GM18517 (cell line): Measurements from ENCODE around the gene TNFRSF11A.

Experiments
- ATAC-seq: cut with Tn5 transposase; IDR thresholded peaks from one replicate; pipeline ENCODE4 v1.9.1; 2021; ENCODE audit warnings: mild to moderate bottlenecking, moderate library complexity; ENCODE audit not compliant: unreplicated experiment

Gene TNFRSF11A

DNA sequence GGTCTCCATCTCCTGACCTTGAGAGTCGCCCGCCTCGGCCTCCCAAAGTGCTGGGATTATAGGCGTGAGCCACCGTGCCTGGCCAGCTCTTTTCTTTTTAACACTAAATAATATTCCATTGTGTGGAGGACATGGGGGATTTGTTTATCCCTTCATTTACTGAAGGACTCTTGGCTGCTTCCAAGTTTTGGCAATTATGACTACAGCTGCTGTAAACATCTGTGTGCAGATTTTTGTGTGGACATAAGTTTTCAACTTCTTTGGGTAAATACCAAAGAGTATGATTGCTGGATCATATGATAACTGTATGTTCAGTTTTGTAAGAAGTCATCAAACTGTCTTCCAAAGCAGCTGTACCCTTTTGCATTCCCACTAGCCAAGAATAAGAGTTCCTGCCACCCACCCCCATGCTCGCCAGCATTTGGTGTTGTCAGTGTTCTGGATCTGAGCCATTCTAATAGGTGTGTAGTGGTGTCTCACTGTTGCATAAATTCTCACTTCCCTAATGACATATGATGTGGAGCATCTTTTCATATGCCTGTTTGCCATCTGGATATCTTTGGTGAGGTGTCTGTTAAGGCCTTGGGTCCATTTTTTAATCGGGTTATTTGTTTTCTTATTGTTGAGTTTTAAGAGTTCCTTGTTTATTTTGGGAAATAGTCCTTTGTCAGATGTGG is 52.2 kb downstream of the TNFRSF11A start:
- ATAC-seq: no peak

DNA sequence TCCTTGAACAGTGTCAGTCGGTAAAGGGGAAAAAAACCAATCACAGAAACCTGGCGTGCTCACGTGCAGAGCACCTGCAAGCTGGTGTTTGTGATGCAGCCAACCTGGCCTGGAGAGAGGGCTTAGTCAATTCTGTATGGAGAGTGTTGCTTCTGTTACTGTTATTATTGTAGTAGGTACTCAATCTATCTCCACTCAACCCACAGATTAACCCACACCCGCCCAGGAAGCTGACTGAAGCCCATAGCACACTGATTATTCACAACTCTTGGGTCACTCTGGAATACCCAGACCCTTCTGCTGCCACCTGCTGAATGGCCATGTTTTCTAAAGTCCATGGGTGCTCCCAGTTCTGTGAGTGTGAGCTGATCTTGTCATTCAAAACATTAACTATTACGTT is 53.9 kb downstream of the TNFRSF11A start:
- ATAC-seq: no peak

DNA sequence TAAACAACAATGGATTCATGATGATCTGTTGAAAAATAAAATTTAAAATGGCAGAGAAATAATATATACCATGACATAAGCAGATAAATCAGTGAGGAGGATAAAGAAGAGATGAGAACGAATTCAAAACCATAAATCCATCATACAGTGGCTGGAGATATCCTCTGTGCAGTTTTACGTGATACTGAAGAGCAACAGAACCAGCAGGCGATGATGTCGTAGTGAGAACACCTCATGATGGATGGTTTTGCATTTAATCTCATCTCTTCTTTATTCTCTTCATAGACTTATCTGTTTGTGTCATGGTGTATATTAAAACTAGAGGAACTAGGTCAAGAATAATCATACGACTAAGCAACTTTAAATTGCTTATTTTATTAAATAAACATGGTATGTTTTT is 56.3 kb downstream of the TNFRSF11A start:
- ATAC-seq: no peak

DNA sequence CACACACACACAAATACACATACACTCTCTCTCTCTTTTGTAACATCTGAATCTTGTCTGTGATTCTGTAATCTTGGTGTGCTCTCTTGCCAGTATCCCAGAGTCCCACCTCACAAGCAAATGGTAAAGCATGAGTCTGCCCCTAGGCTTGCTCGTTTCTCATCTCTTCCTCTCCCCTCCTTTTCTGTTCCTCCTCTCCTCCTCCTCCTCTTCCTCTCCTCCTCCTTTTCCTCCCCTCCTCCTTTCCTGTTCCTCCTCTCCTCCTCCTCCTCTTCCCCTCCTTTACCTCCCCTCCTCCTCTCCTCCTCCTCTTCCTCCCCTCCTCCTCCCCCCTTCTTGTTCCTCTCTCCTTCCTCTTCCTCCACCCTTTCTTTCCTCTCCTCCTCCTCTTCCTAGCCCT is 59.0 kb downstream of the TNFRSF11A start:
- ATAC-seq: no peak

DNA sequence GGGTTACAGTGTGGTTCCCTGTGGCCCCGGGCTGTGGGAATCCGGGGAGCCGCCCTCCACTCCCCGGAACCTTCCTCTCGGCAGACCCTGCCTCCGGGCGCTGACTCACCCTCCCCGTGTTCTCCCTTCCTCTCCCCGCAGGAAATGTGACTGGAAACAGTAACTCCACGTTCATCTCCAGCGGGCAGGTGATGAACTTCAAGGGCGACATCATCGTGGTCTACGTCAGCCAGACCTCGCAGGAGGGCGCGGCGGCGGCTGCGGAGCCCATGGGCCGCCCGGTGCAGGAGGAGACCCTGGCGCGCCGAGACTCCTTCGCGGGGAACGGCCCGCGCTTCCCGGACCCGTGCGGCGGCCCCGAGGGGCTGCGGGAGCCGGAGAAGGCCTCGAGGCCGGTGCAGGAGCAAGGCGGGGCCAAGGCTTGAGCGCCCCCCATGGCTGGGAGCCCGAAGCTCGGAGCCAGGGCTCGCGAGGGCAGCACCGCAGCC is 59.5 kb downstream of the TNFRSF11A start:
- ATAC-seq: no peak

DNA sequence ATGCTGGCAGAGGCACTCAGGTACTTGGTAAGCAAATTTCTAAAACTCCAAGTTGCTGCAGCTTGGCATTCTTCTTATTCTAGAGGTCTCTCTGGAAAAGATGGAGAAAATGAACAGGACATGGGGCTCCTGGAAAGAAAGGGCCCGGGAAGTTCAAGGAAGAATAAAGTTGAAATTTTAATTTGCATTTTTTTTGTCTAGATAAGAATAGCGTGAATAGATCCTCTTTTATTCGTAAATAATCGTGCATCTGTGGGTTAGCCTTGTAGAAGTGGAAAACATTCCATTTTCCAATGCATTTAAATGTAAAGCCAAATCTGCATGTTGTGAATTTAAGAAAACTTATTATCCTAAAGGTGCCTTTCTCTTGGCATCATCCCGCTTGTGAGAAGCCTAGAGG is 61.0 kb downstream of the TNFRSF11A start:
- ATAC-seq: no peak

DNA sequence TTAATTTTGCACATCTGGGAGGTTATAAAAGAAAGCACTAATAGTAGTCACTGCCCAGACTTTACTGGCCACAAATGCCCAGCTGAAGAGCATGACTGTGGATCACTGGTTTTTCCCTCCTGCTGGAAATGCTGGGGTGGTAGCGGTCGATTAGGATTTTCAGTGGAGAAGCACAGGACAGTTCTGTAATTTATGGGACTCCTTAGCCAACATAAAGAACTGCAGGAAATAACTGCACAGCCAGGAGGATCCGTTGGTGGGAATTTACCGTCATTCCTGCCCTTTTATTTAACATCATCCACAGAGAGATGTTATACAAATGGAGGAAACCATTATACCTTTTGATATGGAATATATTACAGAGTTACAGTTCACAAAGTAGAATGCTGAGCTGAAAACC is 61.5 kb downstream of the TNFRSF11A start:
- no peak for ATAC-seq

DNA sequence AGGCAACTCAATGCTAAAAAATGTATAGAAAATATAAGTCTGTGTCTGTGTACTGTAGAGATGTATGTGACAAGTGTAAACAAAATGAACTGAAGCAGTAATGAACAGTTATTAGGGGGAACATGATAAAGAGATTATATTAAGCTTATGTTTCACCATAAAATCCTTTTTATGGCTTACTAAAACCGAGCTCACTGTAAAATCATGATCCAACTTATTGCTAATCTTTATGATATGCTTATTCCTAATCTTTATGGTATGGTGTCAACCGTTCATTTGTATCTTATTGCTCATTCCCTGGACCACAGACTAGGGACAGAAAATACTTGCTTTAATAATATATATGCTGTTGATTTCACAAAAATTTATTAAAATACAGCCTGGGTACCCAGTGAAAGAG is 62.1 kb downstream of the TNFRSF11A start:
- ATAC-seq: no peak

DNA sequence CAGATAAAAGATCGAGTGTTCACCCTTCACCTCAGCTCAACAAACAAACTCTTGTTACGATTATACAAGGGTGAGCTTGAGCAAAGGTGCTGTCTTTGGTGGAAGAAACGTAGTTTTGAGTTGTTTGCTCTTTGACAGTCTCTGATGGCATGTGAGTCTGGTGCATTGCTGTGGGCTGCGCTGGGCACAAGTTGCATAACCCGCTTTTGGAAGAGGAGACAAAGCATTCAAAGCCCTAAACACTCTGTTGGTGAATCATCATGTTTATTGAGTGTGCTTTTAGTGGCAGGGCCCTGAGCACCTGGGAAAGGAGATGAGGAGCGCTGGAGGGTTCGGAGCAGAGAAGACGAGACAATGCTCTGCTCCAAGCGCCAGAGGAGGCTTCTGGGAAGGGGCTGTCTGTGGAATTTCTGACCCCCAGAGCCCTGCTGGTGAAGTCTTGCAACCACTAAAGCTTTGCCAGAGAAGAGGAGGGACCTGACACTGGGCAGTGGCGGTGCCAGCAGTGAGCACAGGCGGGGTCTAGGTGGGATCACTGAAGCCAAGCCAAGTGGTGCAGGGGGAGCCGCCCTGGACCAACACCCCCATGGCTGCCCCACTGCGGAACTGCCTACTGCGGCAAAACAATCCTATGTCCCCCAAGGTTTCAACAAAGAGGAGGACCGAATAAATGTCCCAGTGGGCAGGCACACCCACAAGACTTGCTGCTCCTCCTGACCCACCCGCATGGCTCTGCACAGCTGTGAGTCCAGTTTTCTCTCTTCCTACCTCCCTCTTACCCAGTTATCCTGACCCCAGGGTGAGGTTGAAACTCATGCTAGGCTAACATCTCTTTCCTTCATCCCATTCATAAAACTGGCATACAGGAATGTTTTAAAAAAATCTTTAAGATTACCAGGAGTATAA is 64.0 kb downstream of the TNFRSF11A start:
- ATAC-seq: no peak

DNA sequence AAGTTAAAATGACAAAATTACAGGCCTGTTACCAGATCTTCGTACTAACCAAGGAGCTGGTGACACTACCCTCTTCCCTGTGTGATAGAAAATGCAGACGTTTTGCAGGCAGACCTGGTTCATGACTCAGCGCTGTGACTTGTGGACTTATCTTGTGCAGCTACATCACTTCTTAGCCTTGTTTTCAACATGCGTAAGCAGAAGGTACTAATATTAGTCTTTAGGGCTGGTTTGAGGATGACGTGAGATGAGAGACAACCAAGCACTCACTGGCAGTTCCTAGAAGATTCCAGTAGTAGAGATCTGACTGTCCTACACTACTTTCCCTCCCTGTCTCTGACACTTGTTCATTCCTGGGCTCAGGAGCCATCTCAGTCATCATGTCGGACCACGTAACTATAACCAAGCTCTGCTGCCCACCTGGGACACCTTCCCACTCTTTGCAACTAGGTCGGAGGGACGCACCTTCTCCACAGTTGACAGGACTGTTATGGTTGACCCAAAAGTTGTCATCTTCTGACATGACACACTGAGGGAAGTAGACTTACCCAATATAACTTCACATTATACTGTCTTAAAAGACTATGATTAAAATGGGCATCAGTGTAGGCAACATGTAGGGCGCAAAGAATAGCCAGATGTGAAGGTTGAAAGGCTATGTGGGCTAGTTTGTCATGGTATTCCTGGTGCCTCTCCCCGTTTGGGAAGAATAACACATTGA is 64.8 kb downstream of the TNFRSF11A start:
- ATAC-seq: no peak

DNA sequence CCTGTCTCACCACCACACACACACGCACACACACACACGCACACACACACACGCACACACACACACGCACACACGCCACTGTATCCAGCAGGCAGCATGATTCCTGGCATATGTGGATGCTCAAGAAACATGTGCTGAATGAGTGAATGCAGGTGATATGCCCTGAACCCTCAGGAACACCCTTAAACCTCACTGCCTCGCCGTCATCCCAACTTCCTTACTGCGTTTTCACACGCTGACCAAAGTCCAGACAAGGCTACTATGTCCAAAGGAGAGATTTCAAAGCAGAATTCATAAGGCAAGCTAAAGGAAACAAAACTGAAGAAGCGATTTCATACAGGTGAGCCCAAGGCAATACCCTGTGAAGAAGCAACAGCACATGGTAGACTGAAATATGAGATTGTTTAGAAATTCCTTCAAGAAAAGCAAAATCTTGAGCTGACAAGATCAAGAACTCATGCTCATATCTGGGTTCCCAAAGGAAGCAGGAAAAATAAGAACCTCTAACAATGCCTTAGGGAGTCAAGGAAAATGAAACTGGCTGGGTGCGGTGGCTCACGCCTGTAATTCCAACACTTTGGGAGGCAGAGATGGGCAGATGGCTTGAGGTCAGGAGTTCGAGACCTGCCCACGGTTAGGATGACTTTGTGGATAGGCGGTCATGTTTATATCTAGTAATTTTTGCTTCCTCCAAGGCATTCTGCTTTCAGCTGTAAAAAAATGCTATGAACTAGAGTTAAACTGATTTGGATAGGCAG is 69.1 kb downstream of the TNFRSF11A start:
- no peak for ATAC-seq

DNA sequence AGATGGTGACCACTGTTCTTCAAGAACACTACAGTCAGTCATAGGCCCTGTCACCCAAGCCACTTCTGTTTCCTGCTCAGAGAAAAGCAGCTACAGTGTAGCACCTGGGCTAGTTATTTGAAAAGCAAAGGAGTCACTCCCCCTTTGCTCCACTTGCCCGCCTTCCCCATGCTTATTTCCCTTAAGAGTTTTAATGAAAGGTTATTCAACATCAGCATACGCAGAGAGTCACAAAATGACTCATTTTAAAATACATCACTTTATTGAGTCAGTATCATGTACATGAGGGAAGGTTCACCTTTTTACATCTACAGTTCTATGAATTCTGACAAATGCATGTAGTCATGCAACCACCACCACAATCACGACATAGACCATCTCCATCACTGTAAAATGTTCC is 71.3 kb downstream of the TNFRSF11A start:
- no peak for ATAC-seq

DNA sequence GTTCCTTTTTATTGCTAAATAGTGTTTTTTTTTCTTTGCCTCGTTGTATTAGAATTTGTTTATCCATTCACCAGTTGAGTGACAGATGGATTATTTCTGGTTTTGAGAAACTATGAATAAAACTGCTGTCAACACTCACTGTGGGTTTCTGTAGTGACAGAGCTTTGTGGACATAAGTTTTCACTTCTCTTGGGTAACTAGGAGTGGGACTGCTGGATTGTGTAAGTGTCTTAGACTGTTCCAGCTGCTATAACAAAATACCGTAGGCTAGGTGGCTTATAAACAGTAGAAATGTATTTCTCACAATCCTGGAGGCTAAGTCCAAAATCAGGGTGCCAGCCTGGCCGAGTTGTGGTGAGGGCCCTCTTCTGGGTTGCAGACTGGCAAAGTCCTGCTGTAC is 71.9 kb downstream of the TNFRSF11A start:
- ATAC-seq: no peak

DNA sequence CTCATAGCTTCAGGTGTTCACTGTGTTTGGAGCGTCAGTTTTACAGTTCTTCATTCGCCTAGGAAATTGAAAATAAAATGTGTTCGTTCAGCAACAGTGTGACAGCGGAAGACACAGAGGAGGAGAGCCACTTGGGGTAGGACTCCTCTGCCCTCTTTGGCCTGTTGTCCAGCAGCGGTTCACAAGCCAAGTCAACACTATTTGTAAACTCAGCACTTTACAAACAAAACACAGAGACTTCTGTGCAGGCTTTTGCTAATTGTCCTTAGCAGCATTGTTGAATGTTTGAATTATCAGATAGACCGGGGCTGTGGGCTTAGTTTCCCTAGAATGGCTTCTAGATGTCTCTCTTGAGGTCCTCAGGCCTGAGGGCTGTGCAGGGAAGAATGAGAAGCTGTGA is 73.2 kb downstream of the TNFRSF11A start:
- no peak for ATAC-seq

DNA sequence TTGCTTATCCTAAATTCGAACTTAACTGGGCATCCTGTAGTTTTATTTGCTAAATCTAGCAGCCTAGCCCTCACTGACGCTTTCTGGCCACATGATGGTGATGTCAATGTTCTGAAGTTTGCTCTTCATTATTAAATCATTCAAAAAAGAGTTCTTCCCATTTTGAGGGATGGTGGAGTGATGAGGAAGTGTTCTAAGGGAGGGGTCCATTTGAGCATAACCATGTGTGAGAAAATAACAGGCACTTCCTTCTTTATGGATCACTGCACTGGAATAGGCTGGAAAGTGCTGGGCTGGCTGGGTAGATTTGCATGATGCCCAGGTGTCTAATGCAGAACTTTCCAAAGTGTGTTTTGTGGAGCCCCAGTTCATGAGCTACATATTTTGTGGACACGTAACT is 74.2 kb downstream of the TNFRSF11A start:
- ATAC-seq: no peak

DNA sequence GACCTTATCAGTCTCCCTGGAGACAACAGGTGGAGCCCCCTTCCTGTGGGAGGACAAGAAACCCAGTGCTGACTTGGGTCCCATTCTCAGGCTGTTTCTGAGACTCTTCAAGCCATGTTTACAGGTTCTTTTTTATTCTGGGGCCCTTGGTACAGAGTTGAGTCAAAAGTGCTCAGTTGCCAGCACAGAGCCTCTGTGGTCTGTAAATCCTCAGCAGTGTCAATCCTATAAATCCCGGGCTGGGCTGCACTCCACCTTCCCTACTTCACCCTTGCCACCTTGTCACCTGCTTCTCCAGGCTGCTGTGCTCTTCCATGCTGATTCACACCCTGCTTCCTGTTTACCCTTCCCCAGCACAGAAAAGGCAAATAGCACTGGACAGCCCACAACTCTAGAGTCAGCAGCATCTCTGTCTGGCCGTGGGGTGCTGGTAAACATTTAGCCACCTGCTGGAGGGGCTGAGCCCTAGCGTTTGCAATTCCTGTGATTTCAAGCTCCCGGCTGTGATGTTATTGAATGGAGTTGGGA is 74.7 kb downstream of the TNFRSF11A start:
- no peak for ATAC-seq

DNA sequence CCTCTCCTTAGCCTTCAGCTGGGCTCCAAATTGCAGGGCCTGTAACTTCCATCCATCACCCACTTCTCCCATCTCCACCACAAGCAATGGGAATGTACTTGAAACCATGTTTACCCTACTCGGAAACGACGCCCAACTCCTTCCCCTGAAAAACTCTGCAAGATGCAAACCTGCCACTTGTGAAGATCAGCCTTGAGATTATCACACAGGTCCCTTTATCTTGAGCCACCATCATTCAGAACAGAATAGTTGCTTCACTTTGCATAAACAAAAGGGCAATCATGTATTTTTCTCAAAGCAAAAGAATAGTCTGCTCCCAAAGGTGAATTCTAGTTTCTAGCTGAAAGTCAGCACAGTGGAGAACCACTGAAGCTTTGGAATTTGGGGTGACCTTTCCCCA is 75.8 kb downstream of the TNFRSF11A start:
- no peak for ATAC-seq

DNA sequence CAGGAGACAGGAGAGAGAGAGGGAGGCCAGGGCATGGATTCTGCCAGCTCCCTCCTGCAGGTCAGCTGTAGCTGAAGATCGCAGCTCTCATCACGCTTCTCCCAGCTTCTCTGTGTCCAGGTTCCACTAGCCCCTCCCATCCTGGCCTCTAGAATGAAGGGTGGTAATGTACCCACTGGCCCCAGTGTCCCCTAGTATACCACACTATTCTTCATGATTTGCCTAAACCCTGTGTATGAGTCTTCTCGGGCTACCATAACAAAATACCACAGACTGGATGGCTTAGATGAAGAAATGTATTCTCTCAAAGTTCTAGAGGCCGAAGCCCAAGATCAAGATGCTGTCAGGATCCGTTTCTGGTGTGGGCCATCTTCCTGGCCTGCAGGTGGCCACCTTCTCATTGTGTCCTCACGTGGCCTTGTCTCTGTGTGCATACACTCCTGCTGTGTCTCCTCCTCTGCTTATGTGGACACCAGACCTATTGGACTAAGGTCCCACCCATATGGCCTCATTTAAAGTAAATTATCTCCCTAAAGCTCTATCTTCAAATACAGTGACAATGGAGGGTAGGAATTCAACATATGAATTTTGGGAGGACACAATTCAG is 77.3 kb downstream of the TNFRSF11A start:
- no peak for ATAC-seq

DNA sequence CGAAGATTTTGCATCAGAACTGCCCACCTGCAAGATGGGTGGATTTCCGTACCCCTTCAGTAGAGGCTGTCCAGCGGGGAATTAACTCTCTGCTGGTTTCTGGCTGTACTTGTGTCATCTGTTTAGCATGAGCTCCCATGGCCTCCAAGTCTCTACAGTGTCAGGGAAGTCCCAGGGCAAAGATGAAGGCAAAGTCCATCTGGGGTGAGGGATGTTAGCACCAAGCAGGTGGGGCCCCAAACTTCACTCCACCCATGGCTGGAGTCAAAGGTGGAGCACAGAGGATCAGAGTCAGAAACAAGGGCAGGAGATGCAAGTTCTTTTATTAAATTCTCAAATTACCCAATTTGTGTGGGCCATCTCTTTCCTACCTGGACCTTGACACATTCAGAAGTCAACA is 78.0 kb downstream of the TNFRSF11A start:
- no peak for ATAC-seq

DNA sequence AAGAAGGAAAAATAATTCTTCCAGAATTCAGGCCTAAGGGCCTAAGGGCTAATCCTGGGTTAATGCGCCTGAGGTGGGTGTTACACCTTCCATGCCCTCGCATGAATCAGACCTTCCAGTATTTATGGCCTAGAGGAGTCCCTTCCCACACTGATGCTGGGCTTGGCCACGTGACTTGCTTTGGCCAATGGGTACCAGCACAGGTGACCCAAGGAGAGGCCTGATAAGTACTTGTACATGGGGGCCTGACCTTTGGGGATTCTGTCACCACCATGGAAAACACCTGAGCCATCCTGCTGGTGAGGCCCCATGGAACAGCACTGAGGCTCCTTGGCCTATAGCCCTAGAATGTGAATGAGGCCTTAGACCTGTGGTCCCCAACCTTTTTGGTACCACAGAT is 79.8 kb downstream of the TNFRSF11A start:
- no peak for ATAC-seq
